ENCODE measurements around the gene JUN.

Gene JUN

DNA sequence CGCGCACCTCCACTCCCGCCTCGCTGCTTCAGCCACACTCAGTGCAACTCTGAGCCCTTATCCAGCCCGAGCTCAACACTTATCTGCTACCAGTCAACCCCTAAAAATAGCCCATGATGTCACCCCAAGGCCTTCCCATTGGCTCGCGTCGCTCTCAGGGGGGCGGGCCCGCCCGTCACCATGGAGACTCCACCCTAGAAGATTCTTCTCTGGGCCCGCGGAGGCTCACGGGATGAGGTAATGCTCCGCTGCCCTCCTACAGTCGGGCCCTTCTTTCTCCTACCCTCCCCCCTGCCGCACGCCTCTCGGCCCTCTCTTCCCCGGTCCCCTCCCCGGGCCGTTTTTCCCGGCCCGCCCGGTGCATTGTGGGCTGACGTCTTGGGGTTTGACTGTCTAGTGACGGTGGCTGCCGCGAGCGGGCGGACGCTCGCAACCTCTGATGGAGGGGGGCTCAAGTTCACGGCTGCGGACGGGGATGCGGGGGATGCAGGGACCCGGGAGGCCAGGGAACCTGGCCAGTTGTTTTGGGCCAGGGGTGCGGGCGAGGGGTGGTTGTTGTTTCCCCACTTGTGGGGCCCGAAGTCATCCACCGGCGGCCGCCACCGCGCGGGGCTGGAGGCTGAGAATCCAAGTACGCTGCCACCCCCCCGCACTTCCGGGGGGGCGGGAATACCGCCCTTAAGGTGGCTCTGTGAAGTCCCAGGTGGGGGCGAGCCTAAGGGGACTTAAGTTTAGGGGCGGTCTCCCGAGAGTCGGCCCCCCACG lies at the start of gene JUN:
TSS of gene JUN (minus strand) at position 55 of the 765 bp plus-strand sequence. CDS start 977 bp downstream, outside the sequence.
- peak; percentile 91 for FAIRE-seq

DNA sequence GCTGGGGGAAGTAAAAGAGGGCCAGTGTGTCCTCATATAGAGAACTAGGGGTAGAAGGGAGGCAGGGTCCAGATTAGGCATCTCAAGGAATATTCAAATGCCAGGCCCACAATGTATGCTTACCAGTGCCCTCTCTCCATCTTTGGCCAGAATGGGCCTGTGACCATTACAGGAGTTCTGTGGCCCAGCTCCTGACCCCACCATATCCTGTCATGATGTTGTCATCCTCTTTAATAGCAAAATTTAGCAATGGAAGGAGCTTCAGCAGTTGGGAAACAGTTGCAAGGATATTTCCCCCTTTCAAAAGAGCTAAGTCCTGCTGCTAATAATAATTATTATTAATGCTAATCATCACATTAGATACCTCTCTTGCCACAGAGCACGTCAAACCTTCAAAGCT lies 49.3 kb upstream of the JUN start:
- no peak for FAIRE-seq

DNA sequence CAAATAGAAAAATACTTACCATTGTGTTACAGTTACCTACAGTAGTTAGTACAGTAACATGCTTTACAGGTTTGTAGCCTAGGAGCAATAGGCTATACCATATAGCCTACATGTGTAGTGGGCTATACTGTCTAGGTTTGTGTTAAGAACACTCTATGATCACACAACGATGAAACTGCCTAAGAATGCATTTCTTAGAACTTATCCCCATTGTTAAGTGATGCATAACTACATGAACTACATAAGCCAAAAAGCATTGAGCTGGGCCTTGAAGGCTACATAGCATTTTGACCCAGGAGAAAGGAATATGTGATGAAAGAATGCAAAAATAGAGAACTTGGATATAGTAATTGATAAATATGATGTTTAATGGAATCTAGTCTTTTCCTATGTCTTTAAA lies 46.4 kb upstream of the JUN start:
- no peak for FAIRE-seq

DNA sequence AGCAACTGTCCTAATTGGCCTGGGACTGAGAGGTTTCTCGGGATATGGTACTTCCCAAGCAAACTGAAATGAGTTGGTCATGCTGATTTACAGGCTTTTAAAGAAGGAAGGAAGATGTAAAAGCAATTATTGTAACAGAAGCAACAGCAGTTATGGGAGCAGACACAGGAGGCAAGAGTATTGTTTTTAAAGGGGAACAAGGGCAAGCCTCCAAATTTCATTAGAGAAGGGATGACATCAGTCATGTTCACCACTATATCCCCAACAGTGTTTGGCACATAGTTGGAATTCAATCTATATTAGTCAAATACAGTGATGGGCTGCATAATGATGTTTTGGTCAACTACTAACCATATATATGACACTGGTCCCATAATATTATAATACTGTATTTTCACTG lies 46.0 kb upstream of the JUN start:
- FAIRE-seq, result no peak

DNA sequence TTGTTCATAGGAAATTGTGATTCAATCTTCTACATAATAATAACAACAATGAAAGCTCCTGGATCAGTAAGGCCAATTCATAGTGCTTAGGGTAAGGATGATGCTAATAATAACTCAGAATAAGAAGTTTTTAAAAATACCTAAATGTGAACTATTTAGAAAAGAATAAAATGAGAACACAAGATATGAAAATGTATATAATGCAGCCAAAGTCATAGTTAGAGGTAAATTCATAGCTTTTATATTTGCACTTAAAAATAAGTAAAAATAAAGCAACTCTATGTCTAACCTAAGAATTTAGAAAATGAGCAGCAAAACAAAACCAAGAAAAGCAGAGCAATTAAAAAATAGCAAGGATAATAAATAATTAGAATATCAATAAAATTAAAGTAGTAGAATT lies 43.5 kb upstream of the JUN start:
- no peak for FAIRE-seq

DNA sequence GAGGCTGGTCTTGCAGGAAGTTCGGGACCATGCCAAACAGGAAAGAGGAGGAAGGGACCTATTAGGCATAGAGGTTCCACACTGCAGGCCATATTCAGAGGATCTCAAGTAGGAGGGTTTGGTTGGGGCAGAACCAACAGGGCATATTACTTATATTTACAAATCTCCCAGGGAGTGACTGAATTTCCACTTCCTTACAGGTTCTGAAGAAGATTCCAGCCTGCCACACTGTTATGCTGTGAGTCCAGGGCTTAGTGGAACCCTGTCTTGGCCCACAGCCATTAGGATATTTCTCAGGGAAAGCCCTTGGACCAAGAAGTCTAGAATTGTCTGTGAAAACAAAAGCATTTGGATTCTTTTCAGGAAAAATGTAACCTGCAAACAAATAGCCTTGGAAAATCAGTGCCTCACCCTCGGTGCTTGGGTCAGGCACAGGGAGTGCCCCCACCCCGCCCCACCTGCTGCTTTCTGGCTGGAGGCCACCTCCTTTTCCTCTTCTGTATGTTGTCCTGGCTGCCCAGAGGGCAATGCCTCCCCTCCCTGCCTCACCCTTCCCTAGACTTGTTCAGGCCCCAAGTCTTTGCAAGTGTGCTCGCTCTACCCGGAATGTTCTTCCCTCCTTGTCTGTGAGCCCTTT lies 41.0 kb upstream of the JUN start:
- no peak for FAIRE-seq

DNA sequence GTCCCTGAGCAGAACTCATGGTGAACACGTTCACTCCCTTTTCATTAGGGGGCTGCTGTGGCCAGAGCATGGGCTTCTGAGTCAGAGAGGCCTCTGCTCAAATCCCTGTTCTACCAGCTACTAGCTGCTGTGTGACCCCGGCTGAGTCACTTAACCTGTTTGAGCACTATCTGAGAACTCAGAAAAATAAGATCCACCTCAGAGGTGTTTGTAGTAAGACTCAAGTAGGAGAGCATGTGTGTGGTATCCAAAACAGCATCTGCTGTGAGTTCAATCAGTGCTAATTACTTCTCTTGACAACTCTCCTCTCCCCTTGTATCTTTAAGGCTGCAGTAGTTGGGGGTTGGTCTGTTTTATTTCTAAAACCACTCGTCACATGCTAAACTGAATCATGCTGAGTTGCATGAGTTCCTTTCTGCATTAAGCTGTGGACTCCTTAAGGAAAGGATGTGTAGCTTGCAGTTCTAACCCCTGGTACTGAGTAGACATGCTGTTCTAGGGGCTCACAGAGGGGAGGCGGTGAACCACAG lies 39.7 kb upstream of the JUN start:
- FAIRE-seq, result no peak

DNA sequence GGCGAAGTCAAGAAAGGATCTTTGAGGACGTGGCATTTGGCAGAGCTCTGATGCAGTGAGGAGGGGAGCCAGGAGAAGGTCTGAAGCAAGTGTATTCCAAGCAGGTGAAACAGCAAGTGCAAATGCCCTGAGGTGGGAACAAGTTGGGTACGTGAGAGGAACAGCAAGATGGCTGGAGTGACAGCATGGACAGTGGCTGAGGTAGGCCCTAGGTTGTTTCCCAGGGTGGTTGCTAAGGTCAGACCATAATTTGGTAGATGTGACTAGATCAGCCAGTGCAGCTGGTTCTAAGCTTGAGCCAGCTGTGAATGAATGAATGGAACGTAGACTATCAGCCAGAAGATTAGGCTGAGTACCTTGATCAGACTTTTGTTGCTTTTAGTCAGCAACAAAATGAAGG lies 37.5 kb upstream of the JUN start:
- no peak for FAIRE-seq

DNA sequence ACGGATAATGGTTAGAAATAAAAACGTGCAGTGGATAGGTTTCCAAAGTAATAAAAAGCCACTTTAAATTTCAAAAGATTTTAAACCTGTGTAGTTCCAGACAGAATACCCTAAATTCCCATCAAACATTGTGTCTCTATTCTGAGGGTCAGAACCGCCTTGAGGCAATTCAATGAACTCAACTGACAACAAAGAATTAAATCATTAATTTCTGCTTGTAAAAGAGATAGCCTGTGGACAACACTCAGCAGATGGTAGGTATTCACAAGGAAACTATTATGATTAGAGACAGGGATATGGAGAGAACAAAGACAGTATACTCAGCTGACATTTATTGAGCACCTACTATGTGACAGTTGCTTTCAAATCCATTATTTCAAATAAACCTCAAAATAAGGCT lies 35.1 kb upstream of the JUN start:
- FAIRE-seq, result no peak

DNA sequence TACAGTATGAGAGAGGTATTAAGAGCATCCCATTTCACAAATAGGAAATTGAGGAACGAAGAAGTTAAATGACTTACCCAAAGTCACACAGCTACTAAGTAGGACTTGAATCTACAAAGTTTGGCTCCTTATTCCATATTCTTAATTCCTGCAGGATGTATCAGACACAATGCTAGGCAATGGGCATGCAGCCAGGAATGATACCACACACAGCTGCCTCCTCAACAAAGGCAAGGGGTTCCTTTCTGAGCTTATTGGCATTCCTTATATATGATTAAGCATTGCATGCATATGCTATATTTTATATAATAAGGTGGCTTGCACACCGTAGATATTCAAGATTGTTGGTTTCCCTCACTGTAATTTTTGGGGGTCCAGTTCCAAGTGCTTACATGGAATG lies 34.2 kb upstream of the JUN start:
- no peak for FAIRE-seq

DNA sequence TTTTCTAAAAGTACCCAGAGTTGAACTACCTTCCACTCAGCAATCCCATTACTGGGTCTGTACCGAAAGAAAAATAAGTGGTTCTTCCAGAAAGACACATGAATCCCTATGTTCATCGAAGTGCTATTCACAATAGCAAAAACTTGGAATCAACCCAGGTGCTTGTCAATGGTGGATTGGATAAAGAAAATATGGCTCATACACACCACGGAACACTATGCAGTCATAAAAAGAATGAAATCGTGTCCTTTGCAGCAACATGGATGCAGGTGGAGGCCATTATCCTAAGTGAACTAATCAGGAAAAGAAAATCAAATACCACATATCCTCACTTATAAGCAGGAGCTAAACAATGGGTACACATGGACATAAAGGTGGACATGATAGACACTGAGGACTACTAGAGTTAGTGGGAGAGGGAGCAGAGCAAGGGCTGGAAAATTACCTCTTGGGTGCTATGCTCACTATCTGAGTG lies 32.9 kb upstream of the JUN start:
- FAIRE-seq, result no peak

DNA sequence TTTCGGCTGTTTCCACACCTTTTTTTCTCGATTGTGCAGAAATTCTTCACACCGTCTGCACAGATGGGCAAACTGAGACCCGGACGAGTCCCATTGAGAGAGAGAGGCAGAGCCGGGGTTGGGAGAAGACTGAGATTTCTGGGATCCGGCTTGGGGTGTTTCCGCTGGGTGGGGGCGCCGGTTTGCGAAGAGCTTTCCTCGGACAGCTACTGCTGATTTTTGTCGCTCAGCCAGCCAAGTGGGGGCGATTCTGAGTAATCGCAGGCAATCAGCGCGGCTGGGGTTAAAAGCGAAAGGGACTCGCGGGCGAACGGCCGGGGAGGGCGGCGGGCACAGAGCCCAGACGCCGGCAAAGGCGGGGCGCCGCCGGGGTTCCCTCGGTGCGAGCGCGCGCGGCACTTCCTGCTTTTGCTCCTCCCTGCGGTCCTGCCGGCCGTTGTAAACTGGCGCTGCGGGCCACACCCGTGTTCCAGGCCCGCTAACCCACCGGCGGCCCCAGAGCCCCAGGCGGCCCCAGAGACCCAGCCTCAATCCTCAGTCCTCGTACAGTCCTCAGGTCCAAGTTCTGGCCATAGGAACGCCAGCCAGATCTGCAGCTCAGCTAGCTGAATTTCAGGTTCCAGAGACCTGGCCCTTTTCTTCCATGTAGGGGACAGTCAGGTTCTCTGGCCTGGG lies 32.4 kb upstream of the JUN start:
- no peak for FAIRE-seq

DNA sequence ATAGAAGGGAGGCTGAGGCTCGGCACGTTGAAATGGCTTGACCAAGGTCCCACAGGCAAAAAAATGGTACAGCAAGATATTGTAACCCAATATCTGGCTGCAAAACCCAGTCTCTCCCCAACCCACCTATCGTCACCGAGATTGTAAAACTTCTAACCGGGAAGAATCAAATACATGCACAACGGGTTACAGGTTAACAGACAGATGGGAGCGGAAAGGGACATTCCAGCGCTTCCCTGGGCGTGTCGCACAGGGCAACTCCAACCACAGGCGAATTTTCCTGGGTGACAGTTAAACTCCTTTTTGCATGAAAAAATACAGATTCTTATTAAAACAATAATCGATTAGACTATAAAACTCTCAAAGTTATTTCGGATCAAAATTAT lies 31.8 kb upstream of the JUN start:
- FAIRE-seq, result no peak

DNA sequence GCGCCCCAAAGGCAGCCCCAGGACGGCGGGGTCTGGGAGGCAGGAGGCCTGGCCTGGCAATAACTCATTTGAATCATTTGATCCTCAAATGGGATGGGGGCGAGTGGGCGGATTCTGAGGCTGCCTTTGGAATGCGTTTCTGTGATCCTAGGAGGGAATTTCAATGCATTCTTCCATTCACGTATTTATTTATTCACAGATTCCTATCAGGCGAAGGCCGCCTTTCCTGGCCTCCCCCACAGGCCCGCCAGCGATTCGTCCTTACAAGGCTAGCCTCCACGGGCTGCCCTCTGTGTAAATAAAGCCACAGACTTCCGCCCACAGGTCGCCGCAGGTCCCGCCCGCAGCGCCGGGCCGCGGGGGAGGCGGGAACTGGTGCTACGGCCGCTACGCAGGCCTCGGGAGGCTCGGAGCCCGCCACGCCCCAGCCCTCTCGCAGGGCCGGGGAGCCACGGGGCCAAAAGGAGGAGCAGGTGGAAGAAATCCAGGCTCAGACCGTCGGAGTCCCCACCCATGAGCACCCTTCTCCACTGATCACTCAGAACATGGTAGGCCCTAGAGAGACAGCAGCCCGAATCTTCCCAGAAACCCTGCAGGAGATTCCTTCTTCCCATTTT lies 31.3 kb upstream of the JUN start:
- no peak for FAIRE-seq

DNA sequence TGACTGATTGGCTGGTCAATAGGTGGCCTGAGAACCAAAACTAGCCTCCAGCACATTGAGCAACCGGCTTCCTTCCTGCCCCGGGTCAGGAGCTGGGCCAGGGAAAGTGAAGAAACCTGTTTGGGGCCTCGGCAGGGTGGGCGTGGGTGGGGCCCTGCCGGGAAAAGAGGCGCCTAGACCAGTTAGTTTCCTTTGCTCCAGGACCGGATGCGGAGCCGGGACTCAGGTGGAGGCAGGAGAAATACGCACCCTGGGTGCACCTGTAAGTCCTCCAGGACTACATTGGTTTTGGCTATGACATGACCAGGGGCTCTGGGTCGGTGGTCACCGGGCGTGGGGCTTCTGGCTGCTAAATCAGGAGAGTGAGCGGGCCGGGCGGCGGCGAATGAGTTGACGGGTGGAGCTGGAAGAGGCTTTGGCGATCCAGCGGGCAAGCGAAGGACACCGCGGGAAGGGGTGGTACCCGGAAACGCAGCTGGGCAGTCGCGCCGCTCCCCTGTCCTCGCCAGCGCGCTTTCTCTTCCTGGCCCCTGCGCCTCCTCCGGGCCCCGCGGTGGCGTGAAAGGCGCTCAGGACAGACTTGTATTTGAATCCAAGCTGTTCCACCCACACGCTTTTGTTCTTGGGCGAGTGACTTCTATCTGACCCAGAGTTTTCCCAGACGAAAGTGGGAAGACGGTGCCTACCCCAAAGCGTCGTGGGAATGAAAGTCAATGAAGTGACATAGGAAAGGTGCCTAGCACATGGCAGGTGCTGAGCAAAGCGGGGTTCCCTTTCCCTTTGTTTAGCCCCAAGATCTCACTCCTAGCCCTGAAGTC lies 30.6 kb upstream of the JUN start:
- FAIRE-seq, result no peak

DNA sequence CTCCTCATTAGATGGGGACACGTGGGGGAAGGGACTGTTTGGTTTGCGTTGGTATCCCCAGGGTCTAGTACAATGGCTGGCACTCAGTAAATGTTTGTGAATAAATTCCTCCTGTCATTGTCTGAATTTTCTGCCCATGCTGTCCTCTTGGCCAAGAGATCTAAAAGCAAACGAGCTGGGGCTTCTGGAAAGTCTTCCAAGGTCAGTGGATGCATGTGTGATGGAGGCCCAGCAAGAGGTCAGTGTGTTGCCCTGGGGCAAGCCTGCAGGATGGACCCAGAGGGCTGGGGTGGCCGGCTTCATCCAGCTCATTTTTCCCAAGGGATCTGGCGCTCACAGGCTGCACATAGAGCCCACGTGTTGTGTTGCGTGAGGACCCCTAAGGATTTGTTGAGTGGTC lies 30.0 kb upstream of the JUN start:
- FAIRE-seq, result no peak

DNA sequence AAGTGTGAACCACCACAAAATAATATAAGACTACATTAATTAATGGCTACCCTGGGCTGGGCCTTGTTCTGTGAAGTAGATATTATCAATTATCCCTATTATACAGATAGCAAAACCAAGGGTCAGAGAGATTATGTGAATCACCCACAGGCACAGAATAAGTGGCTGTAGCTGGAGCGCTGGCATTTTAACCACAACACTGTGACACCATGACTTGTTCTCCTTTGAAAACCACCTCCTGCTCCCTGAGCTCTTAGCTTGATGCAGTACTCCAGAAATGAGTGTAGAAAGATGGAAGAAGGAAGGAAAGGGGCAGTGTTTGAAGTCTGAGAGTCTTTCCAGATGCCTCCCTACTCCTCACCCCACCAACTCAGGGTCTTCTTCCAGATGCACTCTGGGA lies 29.5 kb upstream of the JUN start:
- FAIRE-seq, result no peak

DNA sequence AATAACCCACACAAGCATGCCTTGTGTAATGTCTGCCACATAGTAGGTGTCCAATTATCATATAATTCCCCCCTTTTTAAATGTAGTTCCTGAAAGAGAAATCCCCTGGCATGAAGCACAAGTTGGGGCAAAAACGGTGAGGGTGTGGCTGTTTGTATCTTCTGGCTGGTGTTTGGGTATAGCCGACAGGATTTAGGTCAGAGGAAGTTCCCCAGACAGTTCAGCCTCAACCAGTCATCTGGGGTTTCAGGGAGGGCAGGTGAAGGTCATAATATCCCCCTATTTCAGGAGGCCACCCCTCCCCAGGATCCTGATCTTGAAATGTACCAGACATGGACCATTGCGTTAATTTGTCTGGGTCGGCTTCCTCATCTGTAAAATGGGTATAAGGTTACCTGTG lies 29.1 kb upstream of the JUN start:
- FAIRE-seq, result no peak

DNA sequence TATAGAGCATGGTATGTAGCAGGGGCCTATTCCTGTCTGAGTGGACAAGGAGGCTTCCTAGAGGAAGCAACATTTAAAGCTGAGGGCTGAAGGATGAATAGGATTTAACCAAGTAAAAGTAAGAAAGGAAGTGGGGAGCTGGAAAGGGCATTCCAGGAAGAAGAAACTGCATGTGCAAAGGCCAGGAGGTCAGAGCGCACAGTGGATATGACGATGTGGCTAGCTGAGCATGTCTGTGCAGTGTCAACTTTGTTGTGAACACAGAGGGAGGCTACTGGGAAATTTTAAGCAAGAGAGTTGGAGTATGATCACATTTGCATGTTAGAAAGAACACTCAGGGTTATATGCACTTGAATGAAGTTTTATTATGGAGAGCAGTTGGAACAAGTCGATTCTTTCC lies 28.6 kb upstream of the JUN start:
- FAIRE-seq, result no peak

DNA sequence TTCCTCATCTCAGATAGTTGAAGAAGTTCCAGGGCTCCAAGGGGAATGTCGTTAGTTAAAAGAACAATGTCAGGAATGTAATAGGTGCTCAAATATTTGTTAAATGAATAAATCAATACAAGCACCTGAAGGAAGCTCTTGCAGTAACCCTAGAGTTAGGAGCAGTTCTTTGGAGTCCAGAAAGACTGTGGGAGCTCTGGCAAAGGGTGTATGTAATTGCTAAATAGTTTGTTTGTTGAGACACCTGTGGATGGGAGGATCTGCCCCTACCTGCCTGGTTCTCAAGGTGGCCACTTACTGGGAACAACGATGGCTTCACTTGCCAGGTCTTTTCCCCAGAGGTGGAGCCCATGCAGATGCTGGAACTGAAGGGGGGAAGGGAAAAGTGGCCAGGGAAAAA lies 27.5 kb upstream of the JUN start:
- no peak for FAIRE-seq

DNA sequence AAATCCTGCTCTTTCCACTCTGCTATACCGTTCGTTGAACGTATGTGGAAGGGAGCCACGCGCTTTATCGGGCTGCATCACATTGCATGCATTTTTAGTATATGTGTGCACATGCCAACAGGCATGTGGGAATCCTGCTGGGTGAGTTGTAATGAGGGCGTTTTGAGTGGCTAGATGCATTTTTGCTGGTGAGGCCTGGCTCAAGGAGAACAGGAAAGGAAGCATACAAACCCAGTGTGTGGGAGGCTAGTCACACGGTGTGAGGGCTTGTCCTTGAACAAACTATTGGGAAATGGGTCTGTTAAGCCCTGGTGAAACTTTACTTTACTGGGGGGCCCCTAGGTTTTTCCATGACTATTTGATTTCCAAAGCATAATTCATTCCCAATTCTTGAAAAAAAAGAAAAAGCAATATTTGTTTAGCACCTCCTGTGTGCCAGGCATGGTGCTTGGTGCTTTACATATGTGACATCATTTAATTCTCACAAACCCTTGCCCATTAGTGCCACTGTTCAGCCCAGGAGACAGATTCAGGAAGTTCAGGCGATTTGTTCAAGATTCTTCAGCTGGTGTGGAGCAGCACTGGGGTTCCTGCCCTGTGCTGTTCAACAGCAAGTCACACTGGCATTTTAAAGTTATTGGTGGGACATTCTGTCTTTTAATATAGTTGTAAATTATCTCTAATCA lies 25.6 kb upstream of the JUN start:
- no peak for FAIRE-seq

DNA sequence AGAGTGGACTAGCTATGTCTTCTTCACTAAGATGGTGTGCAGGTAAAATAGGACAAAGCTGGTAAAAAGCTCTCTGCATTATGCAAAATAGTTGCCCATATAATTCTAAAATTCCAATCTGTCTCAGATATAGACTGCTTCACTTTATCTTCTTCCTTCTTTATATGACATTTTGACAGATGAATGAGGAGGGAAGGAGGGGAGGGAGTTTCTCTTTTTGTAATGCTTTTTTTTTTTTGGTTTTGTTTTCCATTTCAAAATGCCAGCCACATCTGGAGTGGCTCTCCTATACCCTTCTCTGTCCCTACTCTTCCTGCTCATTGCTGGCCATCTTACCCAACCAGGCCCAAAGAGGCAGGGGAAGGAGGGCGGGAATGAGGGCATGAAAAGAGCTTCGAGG lies 24.2 kb upstream of the JUN start:
- no peak for FAIRE-seq
